Chondrocyte (in vitro differentiated cells): Measurements from ENCODE around the gene CCDC120. TPM values are rescaled to one million over a fixed set of nuclear protein-coding genes. Genes with fewer than 3 reads are reported as not detected.

ENCODE experiments used
- DNase-seq: peaks from one replicate; pipeline ENCODE4 v3.0.0; 2021; ENCODE audit warnings: mixed read lengths, low spot score
- H3K27ac Mint-ChIP-seq: one replicate; pipeline ENCODE4 v1.8.0; 2021; ENCODE audit warnings: mild to moderate bottlenecking, moderate library complexity, mixed read lengths; ENCODE audit not compliant: unreplicated experiment
- H3K27me3 Mint-ChIP-seq: 2 replicates; pipeline ENCODE4 v1.8.0; 2021; ENCODE audit warnings: low read depth, mixed read lengths
- H3K36me3 Mint-ChIP-seq: 2 replicates; pipeline ENCODE4 v1.8.0; 2021; ENCODE audit warnings: low read depth, mixed read lengths
- H3K4me1 Mint-ChIP-seq: 2 replicates; pipeline ENCODE4 v1.8.0; 2021; ENCODE audit warnings: low read depth, mild to moderate bottlenecking, mixed read lengths
- H3K4me3 Mint-ChIP-seq: one replicate; pipeline ENCODE4 v1.8.0; 2021; ENCODE audit warnings: mild to moderate bottlenecking, moderate library complexity, mixed read lengths; ENCODE audit not compliant: unreplicated experiment
- H3K9me3 Mint-ChIP-seq: 2 replicates; pipeline ENCODE4 v1.8.0; 2021; ENCODE audit warnings: low read depth, mixed read lengths
- CTCF ChIP-seq: fragments of 200-600 bp; sonication (generic); IDR thresholded peaks from 2 replicates; pipeline ENCODE4 v1.5.0; 2021; ENCODE audit warnings: antibody characterized with exemption, mild to moderate bottlenecking, moderate library complexity
- total RNA-seq: library from RNA; stranded (reverse); gene quantifications from 3 replicates; pipeline ENCODE4 v1.2.1, GENCODE V29; 2021

The CCDC120 gene
- total RNA-seq, 1 donor from 2014 or later, result 6.9 TPM

DNA sequence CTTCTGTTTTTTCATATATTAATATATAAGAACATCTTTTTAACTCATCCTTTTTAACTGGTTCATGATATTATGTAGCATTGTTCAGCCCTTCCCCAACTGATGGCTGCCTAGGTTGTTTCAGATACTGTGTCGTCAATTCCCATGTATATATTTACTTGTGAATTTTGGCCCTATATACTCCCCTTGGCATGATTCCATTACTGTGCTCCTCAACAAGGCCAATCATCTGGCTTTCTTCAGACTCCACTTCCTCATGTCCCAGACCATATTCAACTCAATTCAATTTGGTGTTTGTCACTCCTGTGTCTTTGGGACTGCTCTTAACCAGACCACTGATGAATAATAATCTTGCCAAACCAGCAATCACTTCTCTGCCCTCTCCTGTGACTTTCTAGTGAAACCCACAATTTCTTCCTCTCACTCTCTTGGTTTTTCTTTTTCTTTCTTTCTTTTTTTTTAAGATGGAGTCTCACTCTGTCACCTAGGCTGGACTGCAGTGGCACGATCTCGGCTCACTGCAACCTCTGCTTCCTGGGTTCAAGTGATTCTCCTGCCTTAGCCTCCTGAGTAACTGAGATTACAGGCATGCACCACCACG is 23.6 kb downstream of the CCDC120 start:
- H3K27ac Mint-ChIP-seq, result no peak overlapping the region
- no peak for DNase-seq
- no peaks in the 10 kb centered on the region for H3K27me3 Mint-ChIP-seq
- no peaks in the 10 kb centered on the region for H3K36me3 Mint-ChIP-seq
- no peak overlapping the region for H3K4me3 Mint-ChIP-seq
- peaks cover 11% of the 10 kb centered on the region for H3K4me1 Mint-ChIP-seq
- H3K9me3 Mint-ChIP-seq, result no peaks in the 10 kb centered on the region
- no peak for TF ChIP-seq CTCF

- Mint-ChIP-seq H3K27me3 (no peaks in the 10 kb centered on the region), H3K27ac (no peak overlapping the region), H3K4me3 (no peak overlapping the region), H3K9me3 (no peaks in the 10 kb centered on the region), H3K4me1 (no peaks in the 10 kb centered on the region), H3K36me3 (no peaks in the 10 kb centered on the region)
- no peak for DNase-seq
- TF ChIP-seq CTCF, result no peak
Measured at GRCh38 chrX:49089553-49089952, 30.8 kb downstream of the CCDC120 start.

DNA sequence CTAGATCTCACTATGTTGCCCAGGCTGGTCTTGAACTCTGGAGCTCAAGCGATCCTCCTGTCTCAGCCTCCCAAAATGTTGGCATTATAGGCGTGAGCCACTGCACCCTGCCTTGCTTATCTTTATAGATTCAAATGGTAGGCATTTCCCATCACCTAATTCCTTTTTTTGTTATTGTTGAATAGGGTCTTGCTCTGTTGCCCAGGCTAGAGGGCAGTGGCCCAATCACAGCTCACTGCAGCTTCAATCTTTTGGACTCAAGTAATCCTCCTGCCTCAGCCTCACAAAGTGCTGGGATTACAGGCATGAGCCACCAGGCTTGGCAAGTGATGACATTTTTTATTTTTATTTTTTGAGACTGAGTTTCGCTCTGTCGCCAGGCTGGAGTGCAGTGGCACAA is 37.6 kb downstream of the CCDC120 start:
- no peak overlapping the region for H3K4me3 Mint-ChIP-seq
- peaks cover 3% of the 10 kb centered on the region for H3K9me3 Mint-ChIP-seq
- no peak overlapping the region for H3K27ac Mint-ChIP-seq
- no peaks in the 10 kb centered on the region for H3K27me3 Mint-ChIP-seq
- H3K4me1 Mint-ChIP-seq, result peaks cover 8% of the 10 kb centered on the region
- no peak for TF ChIP-seq CTCF
- no peak for DNase-seq
- H3K36me3 Mint-ChIP-seq, result peaks cover 2% of the 10 kb centered on the region

DNA sequence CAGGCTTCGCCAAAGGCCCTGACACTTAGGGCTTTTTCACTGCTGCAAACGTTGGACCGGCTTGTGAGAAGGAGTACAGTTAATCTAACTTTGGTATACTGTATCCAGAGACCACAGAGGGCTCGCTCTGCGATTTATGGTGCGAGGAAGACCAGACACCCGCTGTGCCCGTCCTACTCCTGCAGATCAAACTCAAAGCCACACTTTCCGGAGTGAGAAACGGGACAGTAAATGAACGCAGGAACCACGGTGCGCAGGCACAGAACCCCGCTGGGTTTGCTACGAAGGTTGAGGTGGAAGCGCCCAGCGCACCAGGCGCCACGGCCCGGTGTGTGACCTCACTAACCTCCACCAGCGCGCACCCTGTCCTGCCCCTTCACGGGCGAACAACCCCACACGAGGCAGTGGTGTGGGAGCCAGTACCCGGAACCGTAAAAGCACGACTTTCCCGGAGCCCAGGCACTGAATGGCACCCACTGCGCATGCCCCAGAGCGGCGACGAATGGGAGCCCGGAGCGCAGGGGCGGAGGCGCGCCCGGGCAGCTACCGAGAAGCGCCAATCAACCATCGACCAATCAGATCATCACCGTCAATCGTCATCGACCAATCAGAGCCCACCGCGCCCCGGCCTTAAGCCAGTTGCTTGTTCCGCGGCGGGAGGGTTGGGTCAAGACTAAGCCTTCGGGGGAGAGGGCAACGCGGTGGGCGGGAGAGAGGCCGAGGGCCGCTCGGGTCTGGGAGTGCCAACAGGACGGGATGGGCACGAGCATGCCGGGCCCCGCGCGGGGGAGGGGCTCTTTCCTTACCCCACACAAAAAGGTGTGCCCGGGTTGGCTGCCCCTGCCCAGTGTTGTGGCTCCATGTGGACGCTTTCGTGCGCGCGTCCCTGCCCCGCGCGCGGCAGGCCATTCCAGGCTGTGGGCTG is 42.2 kb downstream of the CCDC120 start:
- Mint-ChIP-seq H3K4me1 (peaks cover 12% of the 10 kb centered on the region), H3K4me3 (peak overlapping the region; percentile 79), H3K36me3 (peaks cover 2% of the 10 kb centered on the region), H3K27ac (peak overlapping the region; percentile 83), H3K27me3 (no peaks in the 10 kb centered on the region), H3K9me3 (peaks cover 2% of the 10 kb centered on the region)
- TF ChIP-seq CTCF, result no peak
- peak; percentile 96 for DNase-seq

DNA sequence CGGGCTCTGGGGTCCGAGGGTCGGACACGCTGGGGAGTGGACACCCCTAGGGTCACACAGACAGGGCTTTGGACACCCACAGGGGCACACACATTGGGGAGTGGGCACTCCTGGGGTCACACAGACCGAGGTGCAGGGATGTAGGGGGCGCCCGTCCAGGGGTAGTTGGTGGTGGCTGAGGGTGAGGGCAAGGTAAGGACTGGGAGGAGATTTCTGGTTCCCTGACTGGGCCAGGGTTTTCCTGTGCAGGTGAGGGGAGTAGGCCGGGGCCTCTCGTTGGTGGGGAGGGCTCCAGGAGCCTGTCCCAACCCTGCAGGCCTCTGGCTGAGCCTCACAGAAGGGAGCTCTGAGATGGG is 42.8 kb downstream of the CCDC120 start:
- Mint-ChIP-seq H3K9me3 (no peaks in the 10 kb centered on the region), H3K36me3 (no peaks in the 10 kb centered on the region), H3K27me3 (no peaks in the 10 kb centered on the region), H3K27ac (no peak overlapping the region), H3K4me3 (peak overlapping the region; percentile 79), H3K4me1 (peaks cover 12% of the 10 kb centered on the region)
- TF ChIP-seq CTCF, result peak; percentile 19
- DNase-seq, result no peak
